ENCODE results near the gene HPCAL1. TPM values are rescaled to one million over a fixed set of nuclear protein-coding genes. Genes with fewer than 3 reads are reported as not detected.

Gene HPCAL1
- polyA plus RNA-seq, 12 donors = 20.2 to 55.9 (median 31.9) TPM; not detected in 1

DNA sequence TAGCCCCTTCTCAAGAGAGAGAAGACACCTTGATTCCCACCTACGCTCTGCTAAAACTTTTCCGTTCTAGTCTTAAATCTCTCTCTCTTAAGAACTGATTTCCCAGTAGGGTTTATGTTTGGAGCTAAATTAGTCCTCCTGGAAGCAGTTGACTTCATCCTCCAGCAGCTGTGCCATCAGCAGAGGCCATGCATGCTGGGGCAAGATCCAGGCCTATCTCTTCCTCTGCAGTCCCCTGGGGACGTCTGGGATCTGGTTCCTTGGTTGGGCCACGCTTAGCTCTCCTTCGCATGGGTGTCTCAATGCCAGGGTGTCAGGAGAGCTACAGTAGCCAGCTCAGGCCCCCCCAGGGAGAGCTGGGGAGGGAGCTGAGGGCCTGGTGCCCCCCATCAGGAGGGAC is 49.7 kb downstream of the HPCAL1 start:
- DNase-seq = no peak

DNA sequence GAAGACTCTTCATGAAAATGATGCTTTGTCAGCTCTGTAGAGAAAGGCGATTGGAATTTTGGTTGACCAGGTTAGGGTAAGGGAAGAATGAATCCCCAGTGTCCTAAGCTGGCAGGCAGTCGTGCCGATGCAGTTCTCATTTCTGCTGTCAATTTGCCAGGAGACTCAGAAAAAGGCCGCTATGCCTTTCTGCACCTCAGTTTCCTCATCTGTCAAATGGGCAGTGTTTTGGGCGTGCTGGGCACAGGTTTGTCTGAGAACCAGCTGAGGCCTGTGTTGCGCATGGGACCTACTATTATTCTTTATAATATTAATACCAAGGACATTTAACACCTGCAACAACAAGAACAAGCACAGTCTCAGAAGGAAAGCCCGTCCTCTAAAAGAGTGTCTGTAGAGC is 50.3 kb downstream of the HPCAL1 start:
- no peak for DNase-seq

DNA sequence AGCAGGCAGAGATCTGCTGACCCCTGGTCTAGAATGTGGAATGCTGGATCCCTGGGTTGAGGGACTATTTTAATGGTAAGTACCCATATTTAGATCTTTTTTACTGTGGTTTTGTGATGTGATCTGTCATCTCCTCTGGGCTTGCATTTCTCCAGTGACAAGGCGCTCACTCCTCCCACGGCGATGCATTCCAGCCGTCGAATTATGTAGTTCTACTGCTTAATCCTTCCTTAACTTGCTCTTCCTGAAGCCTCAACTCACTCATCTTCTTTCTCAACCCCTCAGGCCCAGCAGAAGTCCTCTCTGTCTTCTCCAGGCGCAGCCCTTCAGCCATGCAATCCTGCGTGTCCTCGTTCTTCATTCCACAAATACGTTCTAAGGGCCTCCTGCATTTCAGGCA is 51.2 kb downstream of the HPCAL1 start:
- DNase-seq = no peak

DNA sequence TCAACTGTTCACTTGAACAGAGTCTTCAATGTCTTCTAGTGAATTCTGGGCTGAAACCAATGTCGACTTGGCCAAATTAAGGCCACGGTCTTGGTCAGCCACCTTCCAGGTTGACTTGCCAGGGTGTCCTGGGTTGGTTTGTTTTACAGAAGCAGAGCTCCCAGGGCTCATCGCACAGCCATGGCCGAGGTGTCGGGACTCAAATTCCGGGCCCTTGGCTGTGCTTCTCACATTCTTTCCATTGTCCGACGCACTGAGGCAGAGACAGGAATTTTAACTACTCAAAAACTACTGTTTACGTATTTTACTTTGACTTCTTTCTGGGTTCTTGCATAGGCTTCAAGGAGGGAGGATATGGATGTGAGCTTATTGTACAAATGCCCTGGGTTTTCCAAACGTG is 51.7 kb downstream of the HPCAL1 start:
- no peak for DNase-seq

DNA sequence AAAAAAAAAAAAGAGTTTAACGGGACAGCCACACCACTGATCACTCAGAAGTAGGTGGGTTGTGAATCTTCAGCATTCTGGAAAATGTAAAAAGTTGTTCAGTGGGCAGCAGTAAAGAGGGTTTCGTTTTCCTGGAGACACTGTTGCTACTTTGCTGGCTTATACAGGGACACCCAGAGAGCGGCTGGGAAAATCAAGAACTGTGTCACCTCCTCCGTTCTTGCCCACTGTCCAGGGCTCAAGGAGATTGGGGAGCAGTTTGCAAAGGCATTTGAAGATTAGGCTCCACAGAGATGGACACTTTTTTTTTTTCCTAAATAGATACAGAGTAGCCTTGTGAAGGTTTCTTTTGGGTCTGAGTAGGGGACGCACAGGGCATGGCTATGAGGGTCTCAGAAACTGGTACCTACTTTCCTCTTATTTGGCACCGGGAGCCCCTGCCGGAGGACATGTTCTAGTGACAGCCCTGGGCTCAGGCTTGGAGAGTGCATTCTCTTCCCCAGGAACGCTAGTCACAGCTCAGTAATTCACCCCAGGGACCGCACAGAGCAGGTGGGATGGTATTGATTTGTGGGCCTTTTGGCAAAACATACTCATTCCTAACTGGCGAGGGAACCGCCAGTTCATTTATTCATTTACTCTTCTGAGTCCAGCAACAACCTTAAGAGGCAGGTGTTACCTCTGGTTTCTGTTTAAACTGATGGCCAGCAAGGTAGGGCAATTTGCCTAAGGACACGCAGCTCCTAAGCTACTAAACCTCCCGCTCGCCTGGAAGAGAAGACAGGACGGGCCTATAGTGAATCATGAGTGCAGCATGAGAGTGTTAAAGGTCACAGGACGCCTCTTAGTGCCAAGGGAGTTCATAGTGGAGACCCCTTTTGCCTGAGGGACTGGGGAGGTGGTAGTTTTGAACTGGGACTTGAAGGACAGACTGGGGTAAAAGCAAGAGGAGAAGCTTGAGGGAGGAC is 53.1 kb downstream of the HPCAL1 start:
- no peak for DNase-seq

DNA sequence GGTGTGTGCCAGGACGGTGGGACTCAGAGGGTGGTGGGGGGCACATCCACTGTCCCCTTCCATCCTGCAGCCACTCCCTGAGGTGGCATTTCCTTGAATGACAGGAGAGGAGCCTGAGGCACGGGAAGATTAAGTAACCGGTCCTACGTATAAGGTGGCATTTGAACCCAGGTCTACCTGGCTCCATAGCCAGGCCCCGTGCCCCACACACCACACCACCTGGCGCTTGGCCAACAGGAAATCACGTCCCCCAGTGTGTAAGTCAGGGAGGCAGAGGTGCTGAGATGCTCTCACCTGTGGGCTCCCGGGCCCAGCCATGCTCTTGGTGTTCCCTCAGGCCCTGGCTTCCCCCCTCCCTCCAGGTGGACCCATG is 53.7 kb downstream of the HPCAL1 start:
- no peak for DNase-seq

DNA sequence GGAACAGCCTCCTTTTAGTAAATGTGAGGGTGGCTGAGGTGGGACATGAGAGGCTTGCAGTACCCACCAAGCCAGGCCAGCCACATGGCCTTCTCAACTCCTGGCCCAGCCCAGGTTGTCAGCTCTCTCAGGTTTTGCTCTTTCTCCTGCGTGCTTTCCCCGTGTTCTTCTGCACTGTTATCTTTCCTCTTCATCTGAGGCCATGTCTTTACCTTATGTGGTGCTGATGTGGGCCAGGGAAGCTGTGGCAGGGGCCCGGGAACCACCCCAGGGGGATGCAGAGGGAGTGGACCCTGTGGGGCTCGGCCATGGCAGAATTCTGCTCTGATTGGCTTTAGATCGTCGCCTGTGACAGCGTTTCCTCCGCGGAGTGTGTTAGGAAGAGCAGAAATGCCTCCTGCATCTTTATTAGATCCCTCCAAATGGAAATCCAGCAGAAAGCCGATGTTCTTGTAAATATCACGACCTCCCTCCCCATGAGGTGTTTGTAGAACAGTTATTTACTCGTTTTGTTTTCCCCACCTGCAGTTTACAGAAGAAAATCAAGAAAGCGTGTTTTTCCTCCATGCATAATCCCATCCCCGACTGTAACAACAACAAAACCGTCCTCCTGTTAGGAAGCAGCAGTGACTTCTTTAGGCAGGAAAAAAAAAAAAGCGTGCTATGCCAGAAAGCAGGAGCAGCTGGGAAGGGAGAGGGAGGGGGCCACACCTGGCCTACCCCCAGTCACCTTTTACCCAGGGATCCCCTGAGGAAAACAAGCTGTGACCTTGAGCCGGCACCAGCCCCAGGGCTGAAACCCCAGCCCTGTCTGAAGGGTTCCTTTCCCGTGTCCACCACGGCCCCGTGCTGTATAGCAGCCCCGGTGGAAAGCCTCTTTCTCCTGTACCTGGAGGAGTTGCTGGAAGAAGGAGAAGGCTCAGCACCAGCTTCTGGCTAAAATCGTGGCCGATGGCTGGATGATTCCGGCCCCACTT is 54.8 kb downstream of the HPCAL1 start:
- no peak for DNase-seq

DNA sequence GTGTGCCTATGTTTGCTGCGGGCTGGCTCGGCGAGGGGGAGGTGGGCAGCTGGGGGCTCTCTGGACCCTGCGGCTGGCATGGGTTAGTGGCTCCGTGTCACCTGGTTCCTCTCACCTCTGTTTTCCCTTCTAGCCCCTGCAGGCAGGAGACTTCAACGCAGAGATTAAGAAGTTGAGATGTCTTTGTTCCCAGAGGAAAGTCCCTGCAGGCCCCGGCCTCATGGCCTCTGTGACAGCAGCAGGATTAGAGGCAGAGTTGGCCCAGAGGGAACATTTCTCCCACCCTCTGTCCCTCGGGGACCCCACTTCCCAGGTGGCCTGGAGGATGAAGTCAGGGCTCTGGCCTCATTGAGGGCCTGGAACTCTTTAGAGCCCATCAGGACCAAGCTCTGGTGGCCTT is 56.5 kb downstream of the HPCAL1 start:
- no peak for DNase-seq

DNA sequence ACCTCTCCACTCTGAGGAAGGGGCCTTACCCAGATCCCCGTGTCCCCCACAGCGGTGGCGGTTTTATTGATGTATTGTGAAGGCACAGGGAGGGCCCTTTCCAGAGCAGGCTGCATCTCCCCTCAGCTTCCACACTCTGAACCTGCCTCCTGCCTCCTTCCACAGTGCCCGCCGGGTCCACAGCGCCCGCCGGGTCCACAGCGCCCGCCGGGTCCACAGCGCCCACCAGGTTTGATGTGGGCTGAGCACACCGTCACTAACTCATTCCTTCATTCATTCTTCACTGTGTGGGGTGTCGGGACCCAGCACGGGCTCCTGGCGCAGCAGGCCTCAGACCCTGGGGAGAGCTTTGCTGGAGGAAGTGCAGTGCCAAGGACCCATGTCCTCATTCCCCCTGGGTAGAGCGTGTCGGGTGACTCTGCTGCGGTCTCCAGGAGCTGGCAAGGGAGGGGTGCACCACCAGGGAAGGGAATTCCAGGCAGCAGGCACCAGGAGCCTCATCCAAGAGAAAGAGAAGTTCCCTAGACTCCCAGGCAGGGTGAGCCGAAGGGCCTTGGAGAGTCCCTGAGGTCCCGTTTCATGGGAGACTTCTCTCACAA is 57.1 kb downstream of the HPCAL1 start:
- no peak for DNase-seq

DNA sequence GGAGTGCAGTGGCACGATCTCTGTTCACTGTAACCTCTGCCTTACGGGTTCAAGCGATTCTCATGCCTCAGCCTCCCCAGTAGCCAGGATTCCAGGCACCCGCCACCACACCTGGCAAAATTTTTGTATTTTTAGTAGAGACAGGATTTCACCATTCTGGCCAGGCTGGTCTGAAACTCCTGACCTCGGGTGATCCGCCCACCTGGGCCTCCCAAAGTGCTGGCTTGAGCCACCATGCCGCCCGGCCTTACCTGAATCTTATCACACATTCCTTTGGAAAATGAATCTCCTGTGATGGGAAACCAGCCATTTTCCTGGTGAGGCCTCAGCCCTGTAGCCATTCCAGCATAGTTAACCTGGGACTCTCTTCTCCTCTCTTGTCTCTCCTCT is 57.8 kb downstream of the HPCAL1 start:
- DNase-seq = no peak

DNA sequence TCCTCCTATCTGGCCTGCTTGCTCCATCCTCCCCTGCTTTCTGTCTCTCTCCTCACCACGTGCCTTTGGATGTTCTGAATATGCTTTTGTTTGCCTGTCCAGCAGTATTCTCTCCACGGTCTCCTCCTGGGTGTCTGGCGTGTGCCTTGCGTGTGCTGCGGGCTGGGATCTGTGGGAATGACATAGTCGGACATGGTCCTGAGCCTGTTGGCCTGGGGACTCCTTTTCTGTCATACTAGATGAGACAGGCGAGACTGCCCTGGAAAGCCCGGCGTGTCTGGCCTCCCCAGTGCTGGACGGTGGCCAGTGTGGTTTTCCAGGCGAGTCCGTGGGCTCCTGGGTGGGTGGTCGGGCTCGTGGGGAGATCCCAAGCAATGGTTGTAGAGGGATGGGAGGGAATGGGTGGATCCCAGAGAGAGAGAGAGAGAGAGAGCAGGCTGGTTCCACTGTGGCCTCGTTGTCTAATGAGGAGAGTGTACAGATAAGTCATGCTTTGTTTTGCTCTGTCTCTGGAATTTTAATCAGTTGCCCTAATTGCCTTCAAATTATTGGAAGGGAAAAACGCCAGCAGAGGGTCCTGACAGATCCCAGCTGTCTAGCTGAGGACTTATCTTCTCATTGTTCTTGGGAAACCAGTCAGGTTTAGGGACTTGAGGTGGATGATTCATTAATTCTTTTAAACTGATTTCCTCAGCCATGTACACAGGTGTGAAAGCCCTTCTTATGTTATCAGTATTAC is 58.3 kb downstream of the HPCAL1 start:
- no peak for DNase-seq

DNA sequence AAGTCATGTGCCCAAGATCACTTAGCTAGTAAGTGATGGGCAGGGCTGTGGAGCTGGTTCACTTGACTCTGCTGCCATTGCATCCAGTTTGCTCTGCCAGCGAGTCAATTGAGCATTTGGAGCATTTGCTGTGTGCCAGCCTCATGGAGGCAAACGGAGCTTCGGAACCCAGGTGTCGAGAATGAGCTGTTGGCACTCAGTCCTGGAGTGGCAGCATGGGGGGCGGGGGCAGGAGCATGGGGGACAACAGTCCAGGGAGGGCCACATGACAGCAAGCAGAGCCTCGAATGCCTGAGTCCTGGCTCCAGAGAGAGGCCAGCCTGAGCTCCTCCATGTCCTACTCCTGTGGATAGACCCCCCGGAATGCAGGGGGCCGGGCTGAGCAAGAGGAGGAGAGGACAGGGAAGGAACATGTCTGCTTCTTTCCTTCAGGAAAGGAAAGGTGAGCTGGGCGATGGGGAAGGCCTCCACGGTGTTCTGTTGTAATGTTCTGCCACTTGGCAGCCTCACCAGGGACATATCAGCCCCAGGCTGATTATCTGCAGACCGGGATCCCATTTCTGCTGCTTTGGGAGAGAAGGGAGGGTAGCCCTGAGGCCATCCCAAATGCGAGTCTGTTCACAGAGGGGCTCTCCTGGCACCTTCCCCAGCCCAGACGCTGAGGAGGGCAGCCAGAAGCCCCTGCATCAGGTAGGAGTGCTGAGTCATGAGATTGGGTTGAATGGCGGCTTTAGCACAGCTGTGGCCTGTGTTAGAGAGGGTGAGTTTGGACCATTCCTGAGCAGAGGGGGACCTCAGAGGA is 59.6 kb downstream of the HPCAL1 start:
- no peak for DNase-seq

DNA sequence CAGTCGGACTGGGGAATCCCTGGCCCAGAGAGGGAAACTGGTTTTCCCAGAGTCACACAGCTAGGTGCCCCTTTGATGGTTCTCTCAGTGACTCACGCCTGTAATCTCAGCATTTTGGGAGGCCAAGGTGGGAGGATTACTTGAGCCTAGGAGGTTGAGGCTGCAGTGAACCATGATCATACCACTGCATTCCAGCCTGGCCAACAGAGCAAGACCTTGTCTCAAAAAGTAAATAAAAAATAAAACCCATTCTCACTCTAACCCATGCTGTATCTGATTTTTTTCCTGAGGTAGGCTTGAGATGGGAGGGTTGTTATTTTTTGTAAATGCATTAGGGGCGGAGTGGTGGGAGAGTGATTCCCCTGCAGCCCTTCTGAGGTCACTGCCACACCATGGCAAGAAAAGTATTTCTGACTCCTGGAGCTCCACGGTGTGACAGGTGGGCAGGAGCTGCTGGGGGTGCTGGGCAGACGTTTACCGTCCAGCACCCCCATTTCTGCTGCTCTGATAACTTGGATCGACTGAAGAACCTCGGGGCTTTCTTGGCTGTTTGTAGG is 60.3 kb downstream of the HPCAL1 start:
- DNase-seq = no peak

DNA sequence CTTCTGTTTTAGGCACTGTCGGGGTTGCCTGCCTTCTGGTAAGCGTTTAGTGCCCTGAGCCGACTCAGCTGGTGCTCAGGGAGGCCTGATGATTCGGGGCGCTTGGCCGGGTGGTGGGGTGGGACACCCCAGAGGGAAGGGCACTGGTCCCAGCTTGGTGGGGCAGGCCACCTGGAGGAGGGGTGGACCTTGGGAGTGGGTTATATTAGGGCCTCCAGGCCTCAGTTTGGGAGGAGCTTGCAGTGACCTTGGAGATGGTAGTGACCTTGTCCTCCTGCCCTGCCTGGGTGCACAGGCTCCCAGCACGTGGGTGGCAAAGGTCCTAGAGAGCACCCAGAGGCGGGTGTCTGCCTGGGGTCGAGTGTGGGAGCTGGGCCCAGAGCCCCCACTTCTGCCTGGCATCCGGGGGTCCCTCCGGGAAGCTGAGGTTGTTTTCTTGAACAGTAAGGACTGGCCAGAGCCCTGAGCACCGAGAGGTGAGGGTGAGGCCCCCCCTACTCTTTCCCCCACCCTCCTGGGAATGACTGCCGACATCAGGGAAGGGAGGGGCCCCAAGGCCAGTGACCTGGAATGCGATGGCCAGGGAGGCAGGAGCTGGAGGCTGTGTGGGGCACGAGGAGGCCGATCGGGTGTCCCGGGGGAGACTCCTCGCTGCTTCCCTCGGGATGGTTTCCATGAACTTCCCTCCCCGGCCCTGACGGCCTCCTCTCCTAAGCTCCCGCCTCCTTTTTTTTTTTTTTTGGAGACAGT is 61.3 kb downstream of the HPCAL1 start:
- DNase-seq = no peak

DNA sequence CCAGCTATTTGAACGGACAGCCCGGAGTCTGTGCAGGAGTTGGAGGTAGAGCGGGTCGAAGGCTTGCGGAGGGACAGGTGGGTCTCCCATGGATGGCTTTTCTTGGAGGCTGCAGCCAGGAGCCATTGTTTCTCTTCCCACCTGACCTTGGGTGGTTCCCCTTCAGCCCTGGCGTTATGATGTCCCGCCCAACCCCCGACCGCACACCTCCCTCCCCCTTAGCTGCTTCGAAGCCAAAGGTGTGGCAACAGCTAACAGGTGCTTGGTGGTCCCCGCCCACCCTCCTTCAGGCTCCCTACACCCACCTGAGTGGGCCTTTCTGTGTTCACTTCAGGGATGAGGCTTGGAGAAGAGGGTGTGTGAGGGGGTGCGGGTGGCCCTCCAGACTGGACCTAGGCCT is 62.7 kb downstream of the HPCAL1 start:
- DNase-seq = no peak

DNA sequence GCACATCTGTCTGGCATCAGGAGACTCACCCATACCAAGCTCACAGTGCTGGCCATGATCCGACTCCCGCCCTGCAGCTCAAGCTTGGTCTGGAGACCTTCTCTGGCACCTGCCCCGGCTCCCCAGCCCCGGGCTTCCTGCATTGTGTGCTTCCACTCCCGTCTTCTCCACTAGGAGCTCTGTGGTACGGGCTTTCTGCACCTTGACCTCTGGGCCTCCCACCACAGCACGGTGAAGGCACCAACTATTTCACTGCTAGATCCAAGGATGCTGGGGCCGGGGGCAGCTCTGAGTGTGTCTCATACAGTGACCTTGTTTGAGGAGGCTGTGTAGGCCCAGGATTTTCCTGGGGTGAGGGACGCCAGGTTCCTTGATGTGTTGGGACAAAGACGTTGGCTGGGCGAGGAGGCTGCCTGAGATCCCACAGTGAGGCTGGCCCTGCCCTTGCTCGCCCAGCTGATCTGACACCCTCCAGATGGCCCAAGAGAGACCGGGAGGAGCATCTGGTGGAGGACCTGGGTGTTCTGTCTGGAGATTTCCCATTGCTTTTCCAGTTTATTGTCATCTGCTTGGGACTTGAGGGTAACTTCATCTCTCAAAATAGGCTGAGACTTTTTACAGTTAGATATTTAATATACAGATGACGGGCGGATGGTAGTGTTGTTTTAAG is 64.0 kb downstream of the HPCAL1 start:
- no peak for DNase-seq

DNA sequence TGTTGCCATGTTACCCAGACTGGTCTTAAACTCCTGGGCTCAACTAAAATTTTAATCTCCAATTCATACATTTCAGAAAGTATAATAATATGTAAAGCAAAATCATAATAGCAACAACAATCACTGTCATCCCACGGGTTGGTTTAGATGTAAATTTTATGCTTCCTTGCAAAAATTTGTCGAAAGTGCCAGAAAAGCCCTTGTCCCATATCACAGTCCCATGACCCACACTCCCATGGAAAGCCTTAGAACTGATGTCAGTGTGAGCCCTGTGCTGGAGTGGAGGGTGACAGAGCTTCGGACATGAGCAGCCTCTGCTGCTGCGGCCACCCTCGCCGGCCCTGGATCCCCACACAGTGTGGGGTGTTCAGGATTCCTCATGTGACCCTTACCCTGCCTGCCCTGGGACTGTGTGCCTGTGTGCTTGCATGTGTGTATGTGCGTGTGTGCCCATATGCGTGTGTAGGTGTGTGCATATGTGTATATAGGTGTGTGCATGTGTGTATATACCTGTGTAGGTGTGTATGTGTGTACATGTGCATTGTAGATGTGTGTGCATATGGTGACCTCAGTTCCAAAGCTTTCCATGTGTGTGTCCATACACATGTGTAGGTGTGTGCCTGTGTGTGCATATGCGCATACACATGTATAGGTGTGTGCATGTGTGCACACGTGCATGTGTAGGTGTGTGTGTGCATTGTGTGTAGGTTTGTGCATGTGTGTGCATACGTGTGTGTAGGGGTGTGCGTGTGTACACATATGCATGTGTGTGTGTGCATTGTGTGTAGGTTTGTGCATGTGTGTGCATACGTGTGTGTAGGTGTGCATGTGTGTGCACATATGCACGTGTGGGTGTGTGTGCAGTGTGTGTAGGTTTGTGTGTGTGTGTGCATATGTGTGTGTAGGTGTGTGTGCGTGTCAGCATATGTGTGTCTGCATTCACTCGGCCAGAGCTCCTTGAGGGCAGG is 65.1 kb downstream of the HPCAL1 start:
- no peak for DNase-seq
